K562 (cell line): Measurements from ENCODE around the gene SDSL. TPM values are rescaled to one million over a fixed set of nuclear protein-coding genes. Genes with fewer than 3 reads are reported as not detected.

Source experiments
- CREM ChIP-seq: IDR thresholded peaks from 2 replicates; pipeline ENCODE4 v1.6.1; 2014; ENCODE audit warnings: antibody characterized with exemption, low read depth
- ESRRB ChIP-seq: fragments of 250-450 bp; sonication (Bioruptor Pico); IDR thresholded peaks from 2 replicates; pipeline ENCODE4 v1.5.0; 2020; ENCODE audit warnings: mild to moderate bottlenecking, moderate library complexity, borderline replicate concordance
- FOXJ3 ChIP-seq: sonication (generic); formaldehyde crosslinking; IDR thresholded peaks from 2 replicates; pipeline ENCODE4 v1.4.0; 2020; ENCODE audit warnings: mild to moderate bottlenecking, missing genetic modification reagents
- IRF2 ChIP-seq: sonication (generic); formaldehyde crosslinking; IDR thresholded peaks from 2 replicates; pipeline ENCODE4 v1.8.1; 2022; ENCODE audit warnings: mild to moderate bottlenecking, missing genetic modification reagents
- KLF13 ChIP-seq: fragments of 450-650 bp; IDR thresholded peaks from 2 replicates; pipeline ENCODE4 v1.6.1; 2016; ENCODE audit warnings: missing genetic modification characterization, low read depth, mild to moderate bottlenecking, missing compliant biosample characterization, moderate library complexity, borderline replicate concordance
- KLF16 ChIP-seq: IDR thresholded peaks from 2 replicates; pipeline ENCODE4 v1.6.1; 2016; ENCODE audit warnings: antibody characterized with exemption
- MXI1 ChIP-seq: IDR thresholded peaks from 2 replicates; pipeline ENCODE4 v1.6.1; 2011; ENCODE audit warnings: low read depth, mild to moderate bottlenecking, improper control_type of control experiment, low read length
- RAD51 ChIP-seq: fragments of 450-650 bp; IDR thresholded peaks from 2 replicates; pipeline ENCODE4 v1.7.1; 2016; ENCODE audit warnings: low read depth, mild to moderate bottlenecking, borderline replicate concordance
- SMARCE1 ChIP-seq: fragments of 450-650 bp; IDR thresholded peaks from 2 replicates; pipeline ENCODE4 v1.7.1; 2016; ENCODE audit warnings: mild to moderate bottlenecking
- SMC3 ChIP-seq: conservative IDR thresholded peaks from 2 replicates; pipeline ENCODE4 v1.6.1; 2011; ENCODE audit warnings: low read depth, low read length, improper control_type of control experiment; ENCODE audit not compliant: insufficient read depth
- ZNF146 ChIP-seq: IDR thresholded peaks from one replicate; pipeline ENCODE4 v1.6.1; 2018; ENCODE audit warnings: missing compliant biosample characterization; ENCODE audit not compliant: unreplicated experiment
- ZNF174 ChIP-seq: fragments of 250-450 bp; sonication (Bioruptor Pico); IDR thresholded peaks from 2 replicates; pipeline ENCODE4 v1.4.0; 2020; ENCODE audit warnings: mild to moderate bottlenecking
- ZNF507 ChIP-seq: conservative IDR thresholded peaks from 2 replicates; pipeline ENCODE4 v1.6.1; 2017; ENCODE audit warnings: missing genetic modification characterization, missing compliant biosample characterization
- ZNF644 ChIP-seq: fragments of 200-800 bp; sonication (Bioruptor generic); IDR thresholded peaks from 2 replicates; pipeline ENCODE4 v1.6.1; 2016; ENCODE audit warnings: low read depth, missing genetic modification characterization, missing compliant biosample characterization
- polyA plus RNA-seq, 8 experiments: library from polyadenylated mRNA; depleted of rRNA in 4 of 8; stranded (reverse) in 5 of 8; unstranded in 3 of 8; fragments of >200 nt; fragmentation: Nextera tagmentation in 2 of 8; fragmentation: Illumina TruSeq in 1 of 8; extraction: Ambion mirVana in 2 of 8; extraction: Trizol in 1 of 8; gene quantifications; 2 replicates each; pipeline versions ENCODE4 v1.2.1 to v1.2.3, GENCODE V29; 2011 to 2014; ENCODE audit warnings: inconsistent platforms in 1 of 8, missing spikeins in 1 of 8
- total RNA-seq, 7 experiments: library from RNA; depleted of rRNA in 6 of 7; stranded (reverse); fragments of >200 nt in 6 of 7; fragmentation: Illumina TruSeq in 2 of 7; extraction: Trizol in 2 of 7; gene quantifications; 2 replicates each; pipeline versions ENCODE4 v1.2.1 to v1.2.3, GENCODE V29; 2011 to 2021; ENCODE audit warnings: low replicate concordance in 1 of 7
- TF ChIP-seq, protein P1 (sequence below): fragments of 250-450 bp; sonication (Bioruptor Pico); IDR thresholded peaks from 2 replicates; pipeline ENCODE4 v1.8.0; 2022; ENCODE audit warnings: moderate library complexity, mild to moderate bottlenecking, inconsistent platforms
- TF ChIP-seq, protein P2 (sequence below), 2 experiments: IDR thresholded peaks in 1 of 2; conservative IDR thresholded peaks in 1 of 2; 2 replicates each; pipeline ENCODE4 v1.6.1; 2016; ENCODE audit warnings: low read depth in 2 of 2, mild to moderate bottlenecking in 1 of 2, missing compliant biosample characterization in 1 of 2, missing genetic modification characterization in 1 of 2, moderate library complexity in 1 of 2
- TF ChIP-seq, protein P3 (sequence below): fragments of 250-450 bp; sonication (Bioruptor Pico); IDR thresholded peaks from 2 replicates; pipeline ENCODE4 v1.4.0; 2020; ENCODE audit warnings: mild to moderate bottlenecking, moderate library complexity, borderline replicate concordance
- TF ChIP-seq, protein P4 (sequence below): fragments of 200-800 bp; sonication (Bioruptor generic); IDR thresholded peaks from 2 replicates; pipeline ENCODE4 v1.6.1; 2017; ENCODE audit warnings: missing genetic modification characterization, missing compliant biosample characterization

Gene SDSL
- total and polyA plus RNA-seq, 9 of the 15 experiments (the other 6 are each of a cell fraction or from before 2014, with no cell fraction given) = 0.31 to 11.0 (median 7.4) TPM

DNA sequence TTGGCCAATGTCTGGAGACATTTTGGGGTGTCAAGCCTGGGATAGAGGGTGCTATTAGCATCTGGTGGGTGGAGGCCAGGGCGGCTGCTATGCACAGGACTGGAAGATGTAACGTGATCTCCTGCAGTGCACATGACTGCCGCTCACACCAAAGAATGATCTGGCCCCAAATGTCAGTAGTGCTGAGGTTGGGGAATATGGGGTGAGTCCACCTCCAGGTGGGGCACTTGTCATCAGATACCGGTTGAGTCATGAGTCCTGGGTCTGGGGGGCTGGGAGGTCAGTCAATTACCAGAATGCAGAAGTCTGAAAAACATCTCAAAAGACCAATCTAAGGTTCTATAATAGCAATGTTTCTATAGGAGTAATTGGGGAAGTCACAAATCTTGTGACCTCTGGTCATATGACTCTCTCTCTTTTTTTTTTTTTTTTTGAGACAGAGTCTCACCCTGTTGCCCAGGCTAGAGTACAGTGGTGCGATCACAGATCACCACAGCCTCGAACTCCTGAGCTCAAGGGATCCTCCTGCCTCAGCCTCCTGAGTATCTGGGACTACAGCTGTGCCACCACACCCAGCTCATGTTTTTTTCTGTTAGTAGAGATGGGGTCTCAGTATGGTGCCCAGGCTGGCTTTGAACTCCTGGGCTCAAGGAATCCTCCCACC, 6.0 kb upstream of the SDSL start (continued):
- TF ChIP-seq MXI1 (no peak), FOXJ3 (CRISPR knock-in tag) (no peak), KLF13 (tag) (no peak), KLF16 (no peak), SMC3 (no peak), RAD51 (peak; percentile 72), IRF2 (no peak), CREM (0 out of 2 replicates have a peak, but pooled peaks have one; percentile 4), ZNF174 (no peak), ZNF644 (no peak; the same call in 1 of the 2 replicates), ESRRB (CRISPR knock-in tag) (no peak), ZNF507 (tag) (no peak), ZNF146 (no peak), SMARCE1 (0 out of 2 replicates have a peak, but pooled peaks have one; percentile 60)
- TF ChIP-seq, protein P1, sequence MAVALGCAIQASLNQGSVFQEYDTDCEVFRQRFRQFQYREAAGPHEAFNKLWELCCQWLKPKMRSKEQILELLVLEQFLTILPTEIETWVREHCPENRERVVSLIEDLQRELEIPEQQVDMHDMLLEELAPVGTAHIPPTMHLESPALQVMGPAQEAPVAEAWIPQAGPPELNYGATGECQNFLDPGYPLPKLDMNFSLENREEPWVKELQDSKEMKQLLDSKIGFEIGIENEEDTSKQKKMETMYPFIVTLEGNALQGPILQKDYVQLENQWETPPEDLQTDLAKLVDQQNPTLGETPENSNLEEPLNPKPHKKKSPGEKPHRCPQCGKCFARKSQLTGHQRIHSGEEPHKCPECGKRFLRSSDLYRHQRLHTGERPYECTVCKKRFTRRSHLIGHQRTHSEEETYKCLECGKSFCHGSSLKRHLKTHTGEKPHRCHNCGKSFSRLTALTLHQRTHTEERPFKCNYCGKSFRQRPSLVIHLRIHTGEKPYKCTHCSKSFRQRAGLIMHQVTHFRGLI (CRISPR knock-in tag) = no peak
- TF ChIP-seq, protein P2, sequence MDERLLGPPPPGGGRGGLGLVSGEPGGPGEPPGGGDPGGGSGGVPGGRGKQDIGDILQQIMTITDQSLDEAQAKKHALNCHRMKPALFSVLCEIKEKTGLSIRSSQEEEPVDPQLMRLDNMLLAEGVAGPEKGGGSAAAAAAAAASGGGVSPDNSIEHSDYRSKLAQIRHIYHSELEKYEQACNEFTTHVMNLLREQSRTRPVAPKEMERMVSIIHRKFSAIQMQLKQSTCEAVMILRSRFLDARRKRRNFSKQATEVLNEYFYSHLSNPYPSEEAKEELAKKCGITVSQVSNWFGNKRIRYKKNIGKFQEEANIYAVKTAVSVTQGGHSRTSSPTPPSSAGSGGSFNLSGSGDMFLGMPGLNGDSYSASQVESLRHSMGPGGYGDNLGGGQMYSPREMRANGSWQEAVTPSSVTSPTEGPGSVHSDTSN (CRISPR knock-in tag; IDR thresholded peaks at IDR 0.05; ENCODE audit: low read depth) = no peak
- TF ChIP-seq, protein P2 (tag; conservative IDR thresholded peaks at IDR 0.05; ENCODE audit: low read depth) = peak; percentile 45
- TF ChIP-seq, protein P3, sequence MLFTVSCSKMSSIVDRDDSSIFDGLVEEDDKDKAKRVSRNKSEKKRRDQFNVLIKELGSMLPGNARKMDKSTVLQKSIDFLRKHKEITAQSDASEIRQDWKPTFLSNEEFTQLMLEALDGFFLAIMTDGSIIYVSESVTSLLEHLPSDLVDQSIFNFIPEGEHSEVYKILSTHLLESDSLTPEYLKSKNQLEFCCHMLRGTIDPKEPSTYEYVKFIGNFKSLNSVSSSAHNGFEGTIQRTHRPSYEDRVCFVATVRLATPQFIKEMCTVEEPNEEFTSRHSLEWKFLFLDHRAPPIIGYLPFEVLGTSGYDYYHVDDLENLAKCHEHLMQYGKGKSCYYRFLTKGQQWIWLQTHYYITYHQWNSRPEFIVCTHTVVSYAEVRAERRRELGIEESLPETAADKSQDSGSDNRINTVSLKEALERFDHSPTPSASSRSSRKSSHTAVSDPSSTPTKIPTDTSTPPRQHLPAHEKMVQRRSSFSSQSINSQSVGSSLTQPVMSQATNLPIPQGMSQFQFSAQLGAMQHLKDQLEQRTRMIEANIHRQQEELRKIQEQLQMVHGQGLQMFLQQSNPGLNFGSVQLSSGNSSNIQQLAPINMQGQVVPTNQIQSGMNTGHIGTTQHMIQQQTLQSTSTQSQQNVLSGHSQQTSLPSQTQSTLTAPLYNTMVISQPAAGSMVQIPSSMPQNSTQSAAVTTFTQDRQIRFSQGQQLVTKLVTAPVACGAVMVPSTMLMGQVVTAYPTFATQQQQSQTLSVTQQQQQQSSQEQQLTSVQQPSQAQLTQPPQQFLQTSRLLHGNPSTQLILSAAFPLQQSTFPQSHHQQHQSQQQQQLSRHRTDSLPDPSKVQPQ = no peak
- TF ChIP-seq, protein P4, sequence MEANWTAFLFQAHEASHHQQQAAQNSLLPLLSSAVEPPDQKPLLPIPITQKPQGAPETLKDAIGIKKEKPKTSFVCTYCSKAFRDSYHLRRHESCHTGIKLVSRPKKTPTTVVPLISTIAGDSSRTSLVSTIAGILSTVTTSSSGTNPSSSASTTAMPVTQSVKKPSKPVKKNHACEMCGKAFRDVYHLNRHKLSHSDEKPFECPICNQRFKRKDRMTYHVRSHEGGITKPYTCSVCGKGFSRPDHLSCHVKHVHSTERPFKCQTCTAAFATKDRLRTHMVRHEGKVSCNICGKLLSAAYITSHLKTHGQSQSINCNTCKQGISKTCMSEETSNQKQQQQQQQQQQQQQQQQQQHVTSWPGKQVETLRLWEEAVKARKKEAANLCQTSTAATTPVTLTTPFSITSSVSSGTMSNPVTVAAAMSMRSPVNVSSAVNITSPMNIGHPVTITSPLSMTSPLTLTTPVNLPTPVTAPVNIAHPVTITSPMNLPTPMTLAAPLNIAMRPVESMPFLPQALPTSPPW (CRISPR knock-in tag) = peak; percentile 47
